Left lobe of liver (tissue), 2 donors: ENCODE results near the gene COL23A1. TPM values are rescaled to one million over a fixed set of nuclear protein-coding genes. Genes with fewer than 3 reads are reported as not detected.
"Not testable (repeated sequence)": the region's sequence is repeated elsewhere in the genome, so short reads cannot be mapped to it uniquely, and the experiment has no call there.

ENCODE experiments used
- ATAC-seq: fragments of 200-7000 bp; cut with Tn5 transposase; one replicate; pipeline ENCODE4 v1.9.1; 2020; ENCODE audit warnings: mild to moderate bottlenecking, moderate library complexity
- DNase-seq: peaks from one replicate; pipeline ENCODE4 v3.0.0-alpha.2; 2020; ENCODE audit warnings: low spot score
- total RNA-seq: library from RNA; stranded (reverse); gene quantifications from one replicate; pipeline ENCODE4 v1.2.1, GENCODE V29; 2021
- donor health status: DM: no; HTN: no; CAD: no; lungs with moderate emphysema.
- donor health status: DM: no; HTN: yes; CAD: no.

COL23A1 gene
- total RNA-seq, 1 donor from 2014 or later = 1.2 TPM

- peak; percentile 42 for ATAC-seq
- DNase-seq = no peak
Observed at GRCh38 chr5:178589180-178590140, 733 bp downstream of the COL23A1 start.

GRCh38 chr5:178588769-178589168 lies 1.4 kb downstream of the COL23A1 start:
- no peak for DNase-seq
- ATAC-seq = no peak

- ATAC-seq = no peak
- no peak for DNase-seq
Observed at GRCh38 chr5:178587763-178588611, 2.2 kb downstream of the COL23A1 start.

- no peak for DNase-seq
- ATAC-seq = no peak
Observed at GRCh38 chr5:178586396-178586795, 3.8 kb downstream of the COL23A1 start.

- not testable (repeated sequence) for DNase-seq
- peak; percentile 50 for ATAC-seq
Observed at GRCh38 chr5:178585421-178585820, 4.8 kb downstream of the COL23A1 start.

GRCh38 chr5:178583279-178583678 lies 6.9 kb downstream of the COL23A1 start:
- ATAC-seq (no peak), DNase-seq (no peak)

GRCh38 chr5:178582291-178582690 lies 7.9 kb downstream of the COL23A1 start:
- no peak for ATAC-seq
- no peak for DNase-seq

- ATAC-seq = no peak
- no peak for DNase-seq
Observed at GRCh38 chr5:178581621-178582020, 8.6 kb downstream of the COL23A1 start.

GRCh38 chr5:178580271-178580955 lies 9.8 kb downstream of the COL23A1 start:
- ATAC-seq = no peak
- no peak for DNase-seq

- ATAC-seq = no peak
- no peak for DNase-seq
Observed at GRCh38 chr5:178577944-178578343, 12.2 kb downstream of the COL23A1 start.

GRCh38 chr5:178577376-178577839 lies 12.8 kb downstream of the COL23A1 start:
- no peak for DNase-seq
- ATAC-seq = peak; percentile 21

GRCh38 chr5:178576591-178577351 lies 13.4 kb downstream of the COL23A1 start:
- ATAC-seq = peak; percentile 31

GRCh38 chr5:178573216-178573615 lies 17.0 kb downstream of the COL23A1 start:
- ATAC-seq = no peak
- no peak for DNase-seq

More at GRCh38 chr5:178576591-178577351, 13.4 kb downstream of the COL23A1 start:
- no peak for DNase-seq

GRCh38 chr5:178572617-178573016 lies 17.6 kb downstream of the COL23A1 start:
- DNase-seq (no peak), ATAC-seq (no peak)

- no peak for DNase-seq
- no peak for ATAC-seq
Observed at GRCh38 chr5:178569485-178569884, 20.7 kb downstream of the COL23A1 start.

GRCh38 chr5:178564811-178565550 lies 25.2 kb downstream of the COL23A1 start:
- ATAC-seq = no peak

GRCh38 chr5:178564397-178564796 lies 25.8 kb downstream of the COL23A1 start:
- no peak for DNase-seq
- ATAC-seq = no peak

More at GRCh38 chr5:178564811-178565550, 25.2 kb downstream of the COL23A1 start:
- no peak for DNase-seq

GRCh38 chr5:178563621-178564020 lies 26.6 kb downstream of the COL23A1 start:
- no peak for DNase-seq
- no peak for ATAC-seq

- no peak for DNase-seq
Observed at GRCh38 chr5:178561746-178562264, 28.4 kb downstream of the COL23A1 start.

More at GRCh38 chr5:178561746-178562264, 28.4 kb downstream of the COL23A1 start:
- ATAC-seq = no peak
